ENCODE data around the gene TBC1D16. TPM values are rescaled to one million over a fixed set of nuclear protein-coding genes. Genes with fewer than 3 reads are reported as not detected.

TBC1D16 gene
- total RNA-seq, 4 donors from 2014 or later: 26.5 to 44.3 (median 36.3) TPM

GRCh38 chr17:79891113-79891730 is 144.4 kb downstream of the TBC1D16 start:
- H3K4me3 ChIP-seq: no peak overlapping the region
- 72 to 86% methylated on average over 10 to 16 of the region's 16 CpGs for WGBS, 2 donors (ENCODE audit: low coverage in 1 of 2)
- H3K27me3 ChIP-seq: peaks cover 78% of the 10 kb centered on the region
- H3K9me3 ChIP-seq: no peaks in the 10 kb centered on the region
- no peak for ATAC-seq
- H3K36me3 ChIP-seq: no peaks in the 10 kb centered on the region
- TF ChIP-seq, protein P1, sequence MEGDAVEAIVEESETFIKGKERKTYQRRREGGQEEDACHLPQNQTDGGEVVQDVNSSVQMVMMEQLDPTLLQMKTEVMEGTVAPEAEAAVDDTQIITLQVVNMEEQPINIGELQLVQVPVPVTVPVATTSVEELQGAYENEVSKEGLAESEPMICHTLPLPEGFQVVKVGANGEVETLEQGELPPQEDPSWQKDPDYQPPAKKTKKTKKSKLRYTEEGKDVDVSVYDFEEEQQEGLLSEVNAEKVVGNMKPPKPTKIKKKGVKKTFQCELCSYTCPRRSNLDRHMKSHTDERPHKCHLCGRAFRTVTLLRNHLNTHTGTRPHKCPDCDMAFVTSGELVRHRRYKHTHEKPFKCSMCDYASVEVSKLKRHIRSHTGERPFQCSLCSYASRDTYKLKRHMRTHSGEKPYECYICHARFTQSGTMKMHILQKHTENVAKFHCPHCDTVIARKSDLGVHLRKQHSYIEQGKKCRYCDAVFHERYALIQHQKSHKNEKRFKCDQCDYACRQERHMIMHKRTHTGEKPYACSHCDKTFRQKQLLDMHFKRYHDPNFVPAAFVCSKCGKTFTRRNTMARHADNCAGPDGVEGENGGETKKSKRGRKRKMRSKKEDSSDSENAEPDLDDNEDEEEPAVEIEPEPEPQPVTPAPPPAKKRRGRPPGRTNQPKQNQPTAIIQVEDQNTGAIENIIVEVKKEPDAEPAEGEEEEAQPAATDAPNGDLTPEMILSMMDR (IDR thresholded peaks at IDR 0.05): no peak
- TF ChIP-seq POLR2A (IDR thresholded peaks at IDR 0.05): no peak
- TF ChIP-seq POLR2AphosphoS5 (IDR thresholded peaks at IDR 0.05): no peak
- TF ChIP-seq EP300 (IDR thresholded peaks at IDR 0.05): no peak
- no peak overlapping the region for H3K27ac ChIP-seq
- no peaks in the 10 kb centered on the region for H3K4me1 ChIP-seq

- TF ChIP-seq POLR2A (IDR thresholded peaks at IDR 0.05) (no peak), EP300 (IDR thresholded peaks at IDR 0.05) (no peak), POLR2AphosphoS5 (IDR thresholded peaks at IDR 0.05) (no peak)
- TF ChIP-seq, protein P1 (IDR thresholded peaks at IDR 0.05): no peak
- 20% methylated on average over 4 of the region's 9 CpGs; no CpG with 5 or more reads in 1 of the 2 donors for WGBS, 2 donors (ENCODE audit: low coverage in 1 of 2)
- H3K4me1 ChIP-seq: no peaks in the 10 kb centered on the region
- H3K27me3 ChIP-seq: peaks cover 75% of the 10 kb centered on the region
- ATAC-seq: no peak
- no peaks in the 10 kb centered on the region for H3K9me3 ChIP-seq
- no peaks in the 10 kb centered on the region for H3K36me3 ChIP-seq
- no peak overlapping the region for H3K27ac ChIP-seq
- no peak overlapping the region for H3K4me3 ChIP-seq
Observed at GRCh38 chr17:79890706-79891105, 145.0 kb downstream of the TBC1D16 start.

GRCh38 chr17:79888811-79889634 is 146.6 kb downstream of the TBC1D16 start:
- Histone ChIP-seq H3K4me1 (no peaks in the 10 kb centered on the region), H3K4me3 (no peak overlapping the region), H3K9me3 (no peaks in the 10 kb centered on the region), H3K27me3 (peaks cover 82% of the 10 kb centered on the region), H3K36me3 (no peaks in the 10 kb centered on the region), H3K27ac (no peak overlapping the region)
- TF ChIP-seq, protein P1 (IDR thresholded peaks at IDR 0.05): no peak
- TF ChIP-seq EP300 (IDR thresholded peaks at IDR 0.05): no peak
- TF ChIP-seq POLR2AphosphoS5 (IDR thresholded peaks at IDR 0.05): no peak
- TF ChIP-seq POLR2A (IDR thresholded peaks at IDR 0.05): no peak
- no peak for ATAC-seq
- WGBS, 2 donors (ENCODE audit: low coverage in 1 of 2): 87 to 90% methylated on average over 5 to 8 of the region's 22 CpGs

GRCh38 chr17:79888009-79888540 is 147.6 kb downstream of the TBC1D16 start:
- ATAC-seq: no peak
- no peak overlapping the region for H3K4me3 ChIP-seq

More at GRCh38 chr17:79888009-79888540, 147.6 kb downstream of the TBC1D16 start:
- Histone ChIP-seq H3K4me1 (no peaks in the 10 kb centered on the region), H3K27me3 (peaks cover 90% of the 10 kb centered on the region), H3K9me3 (no peaks in the 10 kb centered on the region), H3K27ac (no peak overlapping the region), H3K36me3 (no peaks in the 10 kb centered on the region)
- 86 to 100% methylated on average over 2 to 5 of the region's 17 CpGs for WGBS, 2 donors (ENCODE audit: low coverage in 1 of 2)
- TF ChIP-seq POLR2A (IDR thresholded peaks at IDR 0.05): no peak
- TF ChIP-seq, protein P1 (IDR thresholded peaks at IDR 0.05): no peak
- no peak for TF ChIP-seq POLR2AphosphoS5 (IDR thresholded peaks at IDR 0.05)
- no peak for TF ChIP-seq EP300 (IDR thresholded peaks at IDR 0.05)

All from gastroesophageal sphincter (tissue), 4 donors.